IMR-90 (cell line): Measurements from ENCODE around the gene LSMEM2. TPM values are rescaled to one million over a fixed set of nuclear protein-coding genes. Genes with fewer than 3 reads are reported as not detected.

Experiments
- ATAC-seq: fragments of 200-7000 bp; cut with Tn5 transposase; 2 replicates; pipeline ENCODE4 v1.9.1; 2020; ENCODE audit warnings: low read depth, mild to moderate bottlenecking, moderate library complexity
- BruUV-seq: library from RNA; stranded (reverse); fragments of 400-500 nt; replicated peaks from 2 replicates; lab custom pipeline; 2021; lab: Mats Ljungman, UMichigan
- CTCF ChIA-PET: fragments of 300-600 bp; formaldehyde crosslinking; extraction: SDS; loops from one replicate; lab custom pipeline; 2021; ENCODE audit warnings: antibody characterized with exemption; lab: Yijun Ruan, JAX
- POLR2A ChIA-PET: fragments of 300-600 bp; sonication (Branson Sonifier 250); formaldehyde crosslinking; loops from one replicate; lab custom pipeline; 2022; ENCODE audit warnings: antibody characterized with exemption; ENCODE audit not compliant: unreplicated experiment; lab: Charles Lee
- DNase-seq: peaks from one replicate; pipeline ENCODE4 v3.0.0; 2013
- H2AFZ ChIP-seq: replicated peaks from 2 replicates; pipeline ENCODE3; 2013; ENCODE audit warnings: low read length, mild to moderate bottlenecking; ENCODE audit not compliant: poor library complexity
- H2AK5ac ChIP-seq: 2 replicates; pipeline ENCODE4 v1.6.1; 2013; ENCODE audit warnings: low read depth, low read length, inconsistent platforms
- H2AK9ac ChIP-seq: replicated peaks from 2 replicates; pipeline ENCODE3; 2013; ENCODE audit warnings: mild to moderate bottlenecking, low read depth, low read length, moderate library complexity; ENCODE audit not compliant: poor library complexity
- H2BK120ac ChIP-seq: 2 replicates; pipeline ENCODE4 v1.6.1; 2013; ENCODE audit warnings: low read depth, low read length, inconsistent platforms
- H2BK15ac ChIP-seq: 3 replicates; pipeline ENCODE4 v1.6.1; 2013; ENCODE audit warnings: low read depth, low read length, inconsistent platforms
- H2BK20ac ChIP-seq: 2 replicates; pipeline ENCODE4 v1.6.1; 2013; ENCODE audit warnings: low read depth, mild to moderate bottlenecking, inconsistent platforms, low read length, moderate library complexity
- H2BK5ac ChIP-seq: 2 replicates; pipeline ENCODE4 v1.6.1; 2013; ENCODE audit warnings: mild to moderate bottlenecking, low read depth, low read length, inconsistent platforms; ENCODE audit not compliant: poor library complexity, severe bottlenecking
- H3K14ac ChIP-seq: replicated peaks from 2 replicates; pipeline ENCODE4 v1.6.1; 2013; ENCODE audit warnings: low read depth, low read length, inconsistent platforms
- H3K18ac ChIP-seq: 2 replicates; pipeline ENCODE4 v1.6.1; 2013; ENCODE audit warnings: low read depth, low read length, control low read depth
- H3K23ac ChIP-seq: 2 replicates; pipeline ENCODE4 v1.6.1; 2013; ENCODE audit warnings: low read depth, low read length, inconsistent platforms
- H3K27ac ChIP-seq: 2 replicates; pipeline ENCODE4 v1.5.1; 2013; ENCODE audit warnings: mild to moderate bottlenecking, control low read depth, low read length; ENCODE audit not compliant: insufficient read depth
- H3K27me3 ChIP-seq: 2 replicates; pipeline ENCODE4 v1.6.1; 2013; ENCODE audit warnings: low read length; ENCODE audit not compliant: control insufficient read depth, insufficient read depth
- H3K36me3 ChIP-seq: 2 replicates; pipeline ENCODE4 v1.6.1; 2013; ENCODE audit warnings: low read length, mixed read lengths; ENCODE audit not compliant: control insufficient read depth, insufficient read depth
- H3K4ac ChIP-seq: 2 replicates; pipeline ENCODE4 v1.6.1; 2013; ENCODE audit warnings: low read depth, low read length, inconsistent platforms
- H3K4me1 ChIP-seq: 2 replicates; pipeline ENCODE4 v1.6.1; 2013; ENCODE audit warnings: low read length, mixed read lengths; ENCODE audit not compliant: control insufficient read depth, insufficient read depth
- H3K4me2 ChIP-seq: 2 replicates; pipeline ENCODE4 v1.6.1; 2013; ENCODE audit warnings: low read depth, mild to moderate bottlenecking, control low read depth, low read length, moderate library complexity
- H3K4me3 ChIP-seq: 2 replicates; pipeline ENCODE4 v1.5.1; 2013; ENCODE audit warnings: low read depth, mild to moderate bottlenecking, control low read depth, low read length, moderate library complexity; ENCODE audit not compliant: insufficient read depth
- H3K56ac ChIP-seq: 2 replicates; pipeline ENCODE4 v1.6.1; 2013; ENCODE audit warnings: low read length, inconsistent platforms; ENCODE audit not compliant: insufficient read depth; ENCODE audit errors: extremely low read depth
- H3K79me1 ChIP-seq, 2 experiments: 2 replicates each; pipeline ENCODE4 v1.6.1; 2013; ENCODE audit warnings: low read length in 2 of 2, inconsistent platforms in 1 of 2, low read depth in 1 of 2
- H3K9ac ChIP-seq: 2 replicates; pipeline ENCODE4 v1.6.1; 2013; ENCODE audit warnings: low read depth, low read length, control low read depth
- H3K9me1 ChIP-seq: 2 replicates; pipeline ENCODE4 v1.6.1; 2013; ENCODE audit warnings: low read length, inconsistent platforms; ENCODE audit not compliant: insufficient read depth
- H3K9me3 ChIP-seq: 2 replicates; pipeline ENCODE4 v1.6.1; 2013; ENCODE audit warnings: low read length; ENCODE audit not compliant: control insufficient read depth, insufficient read depth
- H4K20me1 ChIP-seq: 2 replicates; pipeline ENCODE4 v1.6.1; 2013; ENCODE audit warnings: low read length, inconsistent platforms; ENCODE audit not compliant: insufficient read depth
- H4K5ac ChIP-seq: 2 replicates; pipeline ENCODE4 v1.6.1; 2013; ENCODE audit warnings: mild to moderate bottlenecking, low read depth, low read length, control low read depth
- H4K8ac ChIP-seq, 2 experiments: 2 replicates each; pipeline ENCODE4 v1.6.1; 2013; ENCODE audit warnings: low read depth in 2 of 2, low read length in 2 of 2, control low read depth in 1 of 2, inconsistent platforms in 1 of 2
- H4K91ac ChIP-seq: 2 replicates; pipeline ENCODE4 v1.6.1; 2013; ENCODE audit warnings: low read depth, low read length, inconsistent platforms; ENCODE audit not compliant: insufficient read depth
- CEBPB ChIP-seq: IDR thresholded peaks from 2 replicates; pipeline ENCODE4 v1.6.1; 2012; ENCODE audit warnings: low read depth, low read length, improper control_type of control experiment
- CHD1 ChIP-seq: IDR thresholded peaks from 2 replicates; pipeline ENCODE4 v1.6.1; 2012; ENCODE audit warnings: low read depth, low read length, improper control_type of control experiment
- CTCF ChIP-seq: conservative IDR thresholded peaks from 2 replicates; pipeline ENCODE4 v1.5.1; 2012; ENCODE audit warnings: mild to moderate bottlenecking, low read depth, low read length, improper control_type of control experiment
- FOS ChIP-seq: fragments of 150-350 bp; IDR thresholded peaks from 2 replicates; pipeline ENCODE4 v1.6.1; 2016; ENCODE audit warnings: low read depth, low read length
- RAD21 ChIP-seq: IDR thresholded peaks from 2 replicates; pipeline ENCODE4 v1.6.1; 2012; ENCODE audit warnings: low read length, improper control_type of control experiment
- SMC3 ChIP-seq: fragments of 150-350 bp; IDR thresholded peaks from 2 replicates; pipeline ENCODE4 v1.6.1; 2016; ENCODE audit warnings: low read depth, mild to moderate bottlenecking, antibody characterized with exemption, low read length, moderate library complexity
- USF2 ChIP-seq: fragments of 150-350 bp; IDR thresholded peaks from 2 replicates; pipeline ENCODE4 v1.6.1; 2017; ENCODE audit warnings: mild to moderate bottlenecking, antibody characterized with exemption, low read length, low read depth
- WGBS, 2 experiments: methylation state at CpG; one replicate each; pipeline versions ENCODE4 v1.1.5 to v1.1.7; 2013; ENCODE audit warnings: missing lambda C conversion rate in 2 of 2; ENCODE audit not compliant: insufficient read length in 1 of 2; ENCODE audit errors: extremely low coverage in 2 of 2; 5-methylcytosine and 5-hydroxymethylcytosine counted together
- dilution Hi-C: fragments of 300-500 bp; cut with HindIII; formaldehyde crosslinking; loops from one replicate; pipeline ENCODE4 v1.14.3; 2018; ENCODE audit warnings: low sequenced_read_pairs; ENCODE audit not compliant: unreplicated experiment
- in situ Hi-C: fragments of 300-500 bp; cut with MboI; formaldehyde crosslinking; loops from 3 replicates; pipeline ENCODE4 v1.14.3; 2019; ENCODE audit warnings: low sequenced_read_pairs, inconsistent platforms, mixed read lengths
- intact Hi-C: fragments of 100-400 bp; cut with micrococcal nuclease; formaldehyde crosslinking; loops from 2 replicates; pipeline ENCODE4 v1.10.0; 2022
- polyA plus RNA-seq, 3 experiments: library from polyadenylated mRNA; depleted of rRNA; stranded (reverse); fragments of >200 nt; gene quantifications; 2 replicates each; pipeline ENCODE4 v1.2.3, GENCODE V29; 2012; ENCODE audit warnings: low replicate concordance in 1 of 3
- total RNA-seq: library from RNA; depleted of rRNA; stranded (reverse); fragments of >200 nt; gene quantifications from 2 replicates; pipeline ENCODE4 v1.2.3, GENCODE V29; 2012
- TF ChIP-seq, protein P1 (sequence below): fragments of 150-350 bp; IDR thresholded peaks from 2 replicates; pipeline ENCODE4 v1.6.1; 2016; ENCODE audit warnings: low read depth, mild to moderate bottlenecking, low read length, moderate library complexity, borderline replicate concordance

The LSMEM2 gene
- total and polyA plus RNA-seq, 2 of the 4 experiments (the other 2 are of a cell fraction) = under 0.01 TPM; not detected in 1

DNA sequence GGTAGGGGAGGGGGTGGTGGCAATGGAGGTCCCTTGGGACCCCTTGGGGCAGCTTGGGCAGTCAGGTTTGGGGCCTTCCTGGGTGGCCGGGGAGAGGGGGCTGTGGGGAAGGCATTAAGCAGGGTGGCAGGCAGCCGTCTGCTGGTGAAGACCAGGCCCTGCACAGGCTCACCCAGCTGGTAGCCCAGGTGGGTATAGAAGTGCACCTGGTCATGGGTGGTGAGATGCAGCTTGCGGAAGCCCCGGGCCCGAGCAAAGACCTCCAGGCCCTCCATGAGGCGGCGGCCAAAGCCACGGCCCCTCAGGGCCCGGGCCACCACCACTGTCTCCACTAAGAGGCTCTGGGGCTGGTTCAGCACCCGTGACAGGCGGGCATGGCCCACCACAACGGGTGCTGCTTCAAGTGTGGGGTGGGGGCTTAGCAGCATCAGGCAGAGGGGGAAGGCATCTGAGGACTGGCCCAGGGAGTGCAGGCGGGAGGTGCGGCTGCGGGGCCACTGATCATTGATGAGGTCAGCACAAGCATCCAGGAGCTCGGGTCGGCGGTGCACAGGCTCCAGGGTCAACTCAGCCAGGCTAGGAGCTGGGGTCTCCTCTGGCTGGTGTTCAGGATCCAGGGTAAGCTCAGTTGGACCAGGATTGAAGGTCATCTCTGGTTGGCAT lies 18.0 kb downstream of the LSMEM2 start:
- H3K27me3 ChIP-seq = no peaks in the 10 kb centered on the region
- intact Hi-C loops (no loop called here), dilution Hi-C loops (no loop called here), in situ Hi-C loops (no loop called here)
- H4K5ac ChIP-seq = no peak overlapping the region
- H3K4me3 ChIP-seq = no peak overlapping the region
- no peak overlapping the region for H3K4me2 ChIP-seq
- H2AFZ ChIP-seq = no peak overlapping the region
- no peak overlapping the region for H3K23ac ChIP-seq
- no peak overlapping the region for H3K18ac ChIP-seq
- 90% methylated on average over 8 of the region's 18 CpGs; no CpG with 5 or more reads in 1 of the 2 experiments for WGBS, 2 experiments
- no peaks in the 10 kb centered on the region for H3K9me3 ChIP-seq
- peaks cover 17% of the 10 kb centered on the region for H3K9me1 ChIP-seq
- H3K4ac ChIP-seq = no peak overlapping the region
- H4K91ac ChIP-seq = no peak overlapping the region
- no TSS peak for BruUV-seq
- TF ChIP-seq, protein P1, sequence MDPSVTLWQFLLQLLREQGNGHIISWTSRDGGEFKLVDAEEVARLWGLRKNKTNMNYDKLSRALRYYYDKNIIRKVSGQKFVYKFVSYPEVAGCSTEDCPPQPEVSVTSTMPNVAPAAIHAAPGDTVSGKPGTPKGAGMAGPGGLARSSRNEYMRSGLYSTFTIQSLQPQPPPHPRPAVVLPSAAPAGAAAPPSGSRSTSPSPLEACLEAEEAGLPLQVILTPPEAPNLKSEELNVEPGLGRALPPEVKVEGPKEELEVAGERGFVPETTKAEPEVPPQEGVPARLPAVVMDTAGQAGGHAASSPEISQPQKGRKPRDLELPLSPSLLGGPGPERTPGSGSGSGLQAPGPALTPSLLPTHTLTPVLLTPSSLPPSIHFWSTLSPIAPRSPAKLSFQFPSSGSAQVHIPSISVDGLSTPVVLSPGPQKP = no peak
- TF ChIP-seq FOS = no peak
- TF ChIP-seq USF2 = no peak
- no peak for TF ChIP-seq RAD21
- no peak for TF ChIP-seq CTCF
- TF ChIP-seq CHD1 = no peak
- no peak for TF ChIP-seq CEBPB
- TF ChIP-seq SMC3 = no peak
- no peak overlapping the region for H2AK9ac ChIP-seq
- no peaks in the 10 kb centered on the region for H4K20me1 ChIP-seq
- no peak overlapping the region for H2BK15ac ChIP-seq
- H3K36me3 ChIP-seq = no peaks in the 10 kb centered on the region
- no peak overlapping the region for H3K56ac ChIP-seq
- no peak overlapping the region for H3K14ac ChIP-seq
- peaks cover 17% of the 10 kb centered on the region for H3K4me1 ChIP-seq
- no peak overlapping the region for H2AK5ac ChIP-seq
- H2BK120ac ChIP-seq = no peak overlapping the region
- ATAC-seq = no peak
- peaks cover 13 to 32% of the 10 kb centered on the region in 2 experiments; a peak in 3 of 4 replicates for H3K79me1 ChIP-seq
- no peak overlapping the region for H2BK5ac ChIP-seq
- ChIA-PET POLR2A (no interaction called here), CTCF (no interaction called here)
- DNase-seq = no peak
- no peak overlapping the region for H3K9ac ChIP-seq
- H3K27ac ChIP-seq = no peak overlapping the region
- H2BK20ac ChIP-seq = no peak overlapping the region
- H4K8ac ChIP-seq = no peak overlapping the region
